ENCODE data around the gene ASTN2. TPM values are rescaled to one million over a fixed set of nuclear protein-coding genes. Genes with fewer than 3 reads are reported as not detected.

Gene ASTN2
- polyA plus RNA-seq, 3 donors from 2014 or later: 1.7 to 4.5 (median 2.2) TPM

GRCh38 chr9:117138231-117138630, 276.6 kb downstream of the ASTN2 start:
- no peak overlapping the region for H3K4me3 Mint-ChIP-seq
- peaks cover 0 to 10% (median under 1%) of the 10 kb centered on the region in 6 donors for H3K9me3 Mint-ChIP-seq
- no peak overlapping the region for H3K27ac Mint-ChIP-seq
- no peaks in the 10 kb centered on the region for H3K36me3 Mint-ChIP-seq
- no peaks in the 10 kb centered on the region for H3K4me1 Mint-ChIP-seq
- no peak for DNase-seq
- H3K27me3 Mint-ChIP-seq (ENCODE audit: low read depth in 3 of 3): peaks cover 0 to 4% (median 4%) of the 10 kb centered on the region in 3 donors

GRCh38 chr9:117136461-117136860, 278.4 kb downstream of the ASTN2 start:
- DNase-seq: no peak
- no peaks in the 10 kb centered on the region for H3K36me3 Mint-ChIP-seq
- peaks cover 0 to 7% (median under 1%) of the 10 kb centered on the region in 6 donors for H3K9me3 Mint-ChIP-seq
- H3K27me3 Mint-ChIP-seq (ENCODE audit: low read depth in 3 of 3): peaks cover 0 to 4% (median 3%) of the 10 kb centered on the region in 3 donors
- H3K27ac Mint-ChIP-seq: no peak overlapping the region
- no peaks in the 10 kb centered on the region for H3K4me1 Mint-ChIP-seq
- H3K4me3 Mint-ChIP-seq: no peak overlapping the region

- no peak for DNase-seq
- H3K27me3 Mint-ChIP-seq (ENCODE audit: low read depth in 3 of 3): peaks cover 0 to 4% (median 3%) of the 10 kb centered on the region in 3 donors
- H3K4me1 Mint-ChIP-seq: no peaks in the 10 kb centered on the region
- no peak overlapping the region for H3K4me3 Mint-ChIP-seq
- H3K27ac Mint-ChIP-seq: no peak overlapping the region
- H3K9me3 Mint-ChIP-seq: peaks cover 0 to 7% (median 0%) of the 10 kb centered on the region in 6 donors
- H3K36me3 Mint-ChIP-seq: no peaks in the 10 kb centered on the region
Observed at GRCh38 chr9:117135501-117136098, 279.3 kb downstream of the ASTN2 start.

- Mint-ChIP-seq H3K4me3 (no peak overlapping the region), H3K27ac (no peak overlapping the region), H3K4me1 (no peaks in the 10 kb centered on the region), H3K36me3 (no peaks in the 10 kb centered on the region), H3K9me3 (peaks cover 0 to 6% (median 0%) of the 10 kb centered on the region in 6 donors), H3K27me3 (ENCODE audit: low read depth in 3 of 3) (peaks cover 0 to 4% (median 3%) of the 10 kb centered on the region in 3 donors)
- DNase-seq: no peak
Observed at GRCh38 chr9:117134826-117135500, 279.9 kb downstream of the ASTN2 start.

- Mint-ChIP-seq H3K4me1 (no peaks in the 10 kb centered on the region), H3K27me3 (ENCODE audit: low read depth in 3 of 3) (peaks cover 0 to 4% (median 2%) of the 10 kb centered on the region in 3 donors), H3K27ac (no peak overlapping the region), H3K9me3 (peaks cover 0 to 27% (median 1%) of the 10 kb centered on the region in 6 donors), H3K4me3 (no peak overlapping the region), H3K36me3 (peaks cover 0 to 5% (median 0%) of the 10 kb centered on the region in 3 donors)
- DNase-seq: no peak
Observed at GRCh38 chr9:117126871-117127270, 288.0 kb downstream of the ASTN2 start.

GRCh38 chr9:117125531-117125930, 289.3 kb downstream of the ASTN2 start:
- Mint-ChIP-seq H3K27ac (no peak overlapping the region), H3K9me3 (peaks cover 0 to 27% (median 1%) of the 10 kb centered on the region in 6 donors), H3K27me3 (ENCODE audit: low read depth in 3 of 3) (peaks cover 0 to 4% (median 2%) of the 10 kb centered on the region in 3 donors), H3K4me3 (no peak overlapping the region), H3K36me3 (peaks cover 0 to 5% (median 0%) of the 10 kb centered on the region in 3 donors), H3K4me1 (no peaks in the 10 kb centered on the region)
- DNase-seq: no peak

GRCh38 chr9:117123729-117124128, 291.1 kb downstream of the ASTN2 start:
- Mint-ChIP-seq H3K27ac (no peak overlapping the region), H3K4me1 (no peaks in the 10 kb centered on the region), H3K27me3 (ENCODE audit: low read depth in 3 of 3) (peaks cover 0 to 4% (median 0%) of the 10 kb centered on the region in 3 donors), H3K9me3 (peaks cover 0 to 22% (median 0%) of the 10 kb centered on the region in 6 donors), H3K4me3 (no peak overlapping the region), H3K36me3 (peaks cover 0 to 5% (median 0%) of the 10 kb centered on the region in 3 donors)
- DNase-seq: no peak

- Mint-ChIP-seq H3K27ac (no peak overlapping the region), H3K4me3 (no peak overlapping the region), H3K4me1 (no peaks in the 10 kb centered on the region), H3K9me3 (peaks cover 0 to 24% (median 0%) of the 10 kb centered on the region in 6 donors), H3K27me3 (ENCODE audit: low read depth in 3 of 3) (peaks cover 0 to 4% (median 0%) of the 10 kb centered on the region in 3 donors), H3K36me3 (no peaks in the 10 kb centered on the region)
- no peak for DNase-seq
Observed at GRCh38 chr9:117122953-117123352, 291.9 kb downstream of the ASTN2 start.

- Mint-ChIP-seq H3K4me3 (no peak overlapping the region), H3K4me1 (no peaks in the 10 kb centered on the region), H3K9me3 (peaks cover 0 to 21% (median 0%) of the 10 kb centered on the region in 6 donors), H3K27ac (no peak overlapping the region), H3K36me3 (no peaks in the 10 kb centered on the region), H3K27me3 (ENCODE audit: low read depth in 3 of 3) (peaks cover 0 to 4% (median 0%) of the 10 kb centered on the region in 3 donors)
- DNase-seq: no peak
Observed at GRCh38 chr9:117122102-117122501, 292.8 kb downstream of the ASTN2 start.

GRCh38 chr9:117121316-117121715, 293.5 kb downstream of the ASTN2 start:
- Mint-ChIP-seq H3K4me3 (no peak overlapping the region), H3K27ac (no peak overlapping the region), H3K4me1 (no peaks in the 10 kb centered on the region), H3K36me3 (no peaks in the 10 kb centered on the region), H3K27me3 (ENCODE audit: low read depth in 3 of 3) (peaks cover 0 to 3% (median 0%) of the 10 kb centered on the region in 3 donors), H3K9me3 (peaks cover 0 to 15% (median 0%) of the 10 kb centered on the region in 6 donors)
- DNase-seq: no peak

GRCh38 chr9:117120061-117120460, 294.8 kb downstream of the ASTN2 start:
- Mint-ChIP-seq H3K27ac (no peak overlapping the region), H3K4me1 (no peaks in the 10 kb centered on the region), H3K4me3 (no peak overlapping the region), H3K9me3 (peaks cover 0 to 9% (median 0%) of the 10 kb centered on the region in 6 donors), H3K27me3 (ENCODE audit: low read depth in 3 of 3) (peaks cover 0 to 3% (median 0%) of the 10 kb centered on the region in 3 donors), H3K36me3 (no peaks in the 10 kb centered on the region)
- no peak for DNase-seq

- Mint-ChIP-seq H3K4me3 (no peak overlapping the region), H3K9me3 (peaks cover 0 to 14% (median 0%) of the 10 kb centered on the region in 6 donors), H3K36me3 (no peaks in the 10 kb centered on the region), H3K27ac (no peak overlapping the region), H3K27me3 (ENCODE audit: low read depth in 3 of 3) (no peaks in the 10 kb centered on the region), H3K4me1 (no peaks in the 10 kb centered on the region)
- no peak for DNase-seq
Observed at GRCh38 chr9:117116084-117116483, 298.8 kb downstream of the ASTN2 start.

- Mint-ChIP-seq H3K27ac (no peak overlapping the region), H3K4me1 (no peaks in the 10 kb centered on the region), H3K27me3 (ENCODE audit: low read depth in 3 of 3) (no peaks in the 10 kb centered on the region), H3K4me3 (no peak overlapping the region), H3K9me3 (peaks cover 0 to 20% (median 0%) of the 10 kb centered on the region in 6 donors), H3K36me3 (no peaks in the 10 kb centered on the region)
- no peak for DNase-seq
Observed at GRCh38 chr9:117114768-117115167, 300.1 kb downstream of the ASTN2 start.

- H3K4me3 Mint-ChIP-seq: no peak overlapping the region
Observed at GRCh38 chr9:117104716-117105495, 310.0 kb downstream of the ASTN2 start.

More at GRCh38 chr9:117104716-117105495, 310.0 kb downstream of the ASTN2 start:
- H3K36me3 Mint-ChIP-seq: no peaks in the 10 kb centered on the region
- DNase-seq: no peak
- H3K27ac Mint-ChIP-seq: no peak overlapping the region
- H3K27me3 Mint-ChIP-seq (ENCODE audit: low read depth in 3 of 3): peaks cover 0 to 7% (median 0%) of the 10 kb centered on the region in 3 donors
- peaks cover 0 to 23% (median 3%) of the 10 kb centered on the region in 6 donors for H3K9me3 Mint-ChIP-seq
- H3K4me1 Mint-ChIP-seq: no peaks in the 10 kb centered on the region

Data from immature natural killer cell (primary cell).